ENCODE results near the gene BHLHE40. TPM values are rescaled to one million over a fixed set of nuclear protein-coding genes. Genes with fewer than 3 reads are reported as not detected.

The BHLHE40 gene
- total and polyA plus RNA-seq, 2 donors (not counting 3 experiments of a cell fraction or from before 2014, with no cell fraction given), result 40.3 to 57.9 TPM

DNA sequence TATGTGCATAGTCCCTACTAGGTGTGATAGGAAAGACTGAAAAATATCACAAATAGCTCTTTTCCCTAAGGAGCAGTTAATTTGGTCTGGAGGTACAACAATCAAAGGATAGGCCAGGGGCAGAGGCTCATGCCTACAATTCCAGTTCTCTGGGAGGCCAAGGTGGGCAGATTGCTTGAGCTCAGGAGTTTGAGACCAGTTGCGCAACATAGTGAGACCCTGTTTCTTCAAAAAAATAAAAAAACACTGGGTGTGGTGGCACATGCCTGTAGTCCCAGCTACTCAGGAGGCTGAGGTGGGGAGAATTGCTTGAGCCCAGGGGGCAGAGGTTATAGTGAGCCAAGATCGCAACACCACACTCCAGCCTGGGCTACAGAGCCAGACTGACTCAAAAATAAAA is 30.2 kb upstream of the BHLHE40 start:
- H3K4me3 ChIP-seq (replicated peaks in 1 of 3; ENCODE audit: insufficient read depth in 1 of 3, low read depth in 1 of 3, low read length in 3 of 3), result no peak overlapping the region
- ChIA-PET CTCF (interaction anchor here (1.0 to 1.5 kb wide), 3 partner anchors 9 to 228 kb away, joined by 4 to 5 read pairs (median 4); no protein-coding TSS in a partner anchor), POLR2A (no interaction called here)
- intact Hi-C loops (cut with micrococcal nuclease), result loop anchor here (1.0 kb wide), 1 partner anchor 8 kb away; no protein-coding TSS in a partner anchor
- H3K9me3 ChIP-seq (replicated peaks; ENCODE audit: control insufficient read depth, insufficient read depth, low read length), result no peaks in the 10 kb centered on the region
- FAIRE-seq (no peak), DNase-seq (ENCODE audit: low read depth, low spot score) (no peak)
- no peaks in the 10 kb centered on the region for H4K20me1 ChIP-seq (replicated peaks; ENCODE audit: control insufficient read depth, extremely low read depth, insufficient read depth, low read length)
- H2AFZ ChIP-seq (ENCODE audit: low read depth, low read length), result no peak overlapping the region
- TF ChIP-seq EZH2 (IDR thresholded peaks at IDR 0.05; ENCODE audit: borderline replicate concordance, low read depth, low read length, severe bottlenecking), result no peak
- TF ChIP-seq GATA2 (IDR thresholded peaks at IDR 0.05; ENCODE audit: insufficient read depth, insufficient read length, low read depth, low read length), result no peak
- no peak for TF ChIP-seq FOS (IDR thresholded peaks at IDR 0.05; ENCODE audit: borderline replicate concordance, insufficient read depth, low read length)
- TF ChIP-seq, protein P1, sequence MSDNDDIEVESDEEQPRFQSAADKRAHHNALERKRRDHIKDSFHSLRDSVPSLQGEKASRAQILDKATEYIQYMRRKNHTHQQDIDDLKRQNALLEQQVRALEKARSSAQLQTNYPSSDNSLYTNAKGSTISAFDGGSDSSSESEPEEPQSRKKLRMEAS (IDR thresholded peaks at IDR 0.05; ENCODE audit: insufficient read depth, insufficient read length), result no peak
- TF ChIP-seq, protein P2, sequence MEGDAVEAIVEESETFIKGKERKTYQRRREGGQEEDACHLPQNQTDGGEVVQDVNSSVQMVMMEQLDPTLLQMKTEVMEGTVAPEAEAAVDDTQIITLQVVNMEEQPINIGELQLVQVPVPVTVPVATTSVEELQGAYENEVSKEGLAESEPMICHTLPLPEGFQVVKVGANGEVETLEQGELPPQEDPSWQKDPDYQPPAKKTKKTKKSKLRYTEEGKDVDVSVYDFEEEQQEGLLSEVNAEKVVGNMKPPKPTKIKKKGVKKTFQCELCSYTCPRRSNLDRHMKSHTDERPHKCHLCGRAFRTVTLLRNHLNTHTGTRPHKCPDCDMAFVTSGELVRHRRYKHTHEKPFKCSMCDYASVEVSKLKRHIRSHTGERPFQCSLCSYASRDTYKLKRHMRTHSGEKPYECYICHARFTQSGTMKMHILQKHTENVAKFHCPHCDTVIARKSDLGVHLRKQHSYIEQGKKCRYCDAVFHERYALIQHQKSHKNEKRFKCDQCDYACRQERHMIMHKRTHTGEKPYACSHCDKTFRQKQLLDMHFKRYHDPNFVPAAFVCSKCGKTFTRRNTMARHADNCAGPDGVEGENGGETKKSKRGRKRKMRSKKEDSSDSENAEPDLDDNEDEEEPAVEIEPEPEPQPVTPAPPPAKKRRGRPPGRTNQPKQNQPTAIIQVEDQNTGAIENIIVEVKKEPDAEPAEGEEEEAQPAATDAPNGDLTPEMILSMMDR (IDR thresholded peaks at IDR 0.05; ENCODE audit: extremely low read depth in 1 of 2, insufficient read depth in 1 of 2, low read depth in 1 of 2, low read length in 2 of 2), result no peak
- no peak for TF ChIP-seq MYC (IDR thresholded peaks at IDR 0.05; ENCODE audit: low read depth, low read length)
- no peak for TF ChIP-seq JUN (IDR thresholded peaks at IDR 0.05; ENCODE audit: borderline replicate concordance, insufficient read depth, insufficient read length, low read depth)
- no peak for TF ChIP-seq POLR2A (IDR thresholded peaks at IDR 0.05; ENCODE audit: low read depth, low read length)
- no peak for TF ChIP-seq POLR2AphosphoS5 (IDR thresholded peaks at IDR 0.05; ENCODE audit: insufficient read depth, low read depth, low read length)
- no peaks in the 10 kb centered on the region for H3K79me2 ChIP-seq (ENCODE audit: control insufficient read depth, insufficient read depth, low read length)
- H3K36me3 ChIP-seq (ENCODE audit: control insufficient read depth in 2 of 2, extremely low read depth in 1 of 2, insufficient read depth in 2 of 2, low read length in 2 of 2), result no peaks in the 10 kb centered on the region
- BruUV-seq (replicated peaks), result no TSS peak
- H3K4me2 ChIP-seq (ENCODE audit: insufficient read depth, low read length), result no peak overlapping the region
- no peak overlapping the region for H3K27ac ChIP-seq (ENCODE audit: insufficient read depth, low read depth, low read length)
- dilution Hi-C loops (cut with MboI; ENCODE audit: extremely low pct_ligation_motif_present, low sequenced_read_pairs), result no loop called here
- no peaks in the 10 kb centered on the region for H3K27me3 ChIP-seq (ENCODE audit: control insufficient read depth in 2 of 2, insufficient read depth in 2 of 2, low read length in 2 of 2)
- no peaks in the 10 kb centered on the region for H3K9me1 ChIP-seq (replicated peaks; ENCODE audit: control insufficient read depth, extremely low read depth, insufficient read depth, low read length)
- H3K4me1 ChIP-seq (ENCODE audit: control insufficient read depth, extremely low read depth, insufficient read depth, low read length), result no peaks in the 10 kb centered on the region
- no peak overlapping the region for H3K9ac ChIP-seq (replicated peaks; ENCODE audit: extremely low read depth, insufficient read depth, low read length)
